ENCODE data around the gene AP4M1. TPM values are rescaled to one million over a fixed set of nuclear protein-coding genes. Genes with fewer than 3 reads are reported as not detected.
A peak's percentile ranks its signal among the peaks of the same experiment; 100 is the strongest.

Gene AP4M1
- total RNA-seq, 1 experiment from 2014 or later: 17.9 TPM

GRCh38 chr7:100126239-100126930 lies 24.9 kb downstream of the AP4M1 start:
- POLR2A ChIA-PET (ENCODE audit: unreplicated experiment): interaction anchor here (0.6 kb wide), 3 partner anchors 22 to 85 kb away, joined by 3 to 6 read pairs (median 5); partner anchors contain the start of gene AP4M1
- Histone ChIP-seq H3K36me3 (ENCODE audit: low read depth, low read length) (no peaks in the 10 kb centered on the region), H3F3A (ENCODE audit: low read length, unreplicated experiment) (no peaks in the 10 kb centered on the region), H3K4me3 (ENCODE audit: low read length) (peak overlapping the region; percentile 80), H3K79me2 (ENCODE audit: low read length) (0 out of 2 replicates have a peak, but pooled peaks cover 5% of the 10 kb centered on the region), H3K9me3 (ENCODE audit: low read length) (no peaks in the 10 kb centered on the region), H3K27ac (ENCODE audit: low read length) (peak overlapping the region; percentile 92), H3K27me3 (ENCODE audit: low read length) (no peaks in the 10 kb centered on the region), H3K9ac (ENCODE audit: low read length) (peak overlapping the region; percentile 91), H3K4me1 (ENCODE audit: insufficient read depth, low read length) (0 out of 2 replicates have a peak, but pooled peaks cover 4% of the 10 kb centered on the region), H3K9me2 (replicated peaks; ENCODE audit: low read length) (no peaks in the 10 kb centered on the region), H3K4me2 (ENCODE audit: low read length) (peak overlapping the region; percentile 93), H2AFZ (ENCODE audit: low read length) (peak overlapping the region; percentile 84), H4K20me1 (ENCODE audit: low read length) (no peaks in the 10 kb centered on the region)
- CTCF ChIA-PET: interaction anchor here (0.6 to 0.8 kb wide), 2 partner anchors 24 to 62 kb away, joined by 4 to 5 read pairs; no protein-coding TSS in a partner anchor
- BruUV-seq (replicated peaks): TSS peak; percentile 79
- ATAC-seq (no peak; the same call in 1 of the 2 replicates), DNase-seq (no peak)
- no peak for TF ChIP-seq EZH2 (IDR thresholded peaks at IDR 0.05; ENCODE audit: low read length, unreplicated experiment)
- no peak for TF ChIP-seq CTCF (conservative IDR thresholded peaks at IDR 0.05; ENCODE audit: low read depth, low read length)
- TF ChIP-seq EZH2phosphoT487 (IDR thresholded peaks at IDR 0.05; ENCODE audit: borderline replicate concordance, low read length): no peak
- intact Hi-C loops (cut with micrococcal nuclease): loop anchor here (1.0 to 5.0 kb wide), 2 partner anchors 25 to 44 kb away; partner anchors contain the start of genes AP4M1, MCM7 and ZNF3

GRCh38 chr7:100126931-100127865 lies 25.8 kb downstream of the AP4M1 start, which contains the start of gene MBLAC1:
Gene MBLAC1 (plus strand): TSS chr7:100126967. CDS start chr7:100127396, 429 bp downstream.
- no TSS peak for BruUV-seq (replicated peaks)

More at GRCh38 chr7:100126931-100127865, 25.8 kb downstream of the AP4M1 start, which contains the start of gene MBLAC1:
- Histone ChIP-seq H3K9ac (ENCODE audit: low read length) (peak within 1 kb of the TSS; percentile 91), H3K4me3 (ENCODE audit: low read length) (peak within 1 kb of the TSS; percentile 80), H2AFZ (ENCODE audit: low read length) (peak within 1 kb of the TSS; percentile 84), H3K4me1 (ENCODE audit: insufficient read depth, low read length) (0 out of 2 replicates have a peak, but pooled peaks cover 4% of the 10 kb centered on the region), H3K9me3 (ENCODE audit: low read length) (no peaks in the 10 kb centered on the region), H3K27me3 (ENCODE audit: low read length) (no peaks in the 10 kb centered on the region), H3K27ac (ENCODE audit: low read length) (peak within 1 kb of the TSS; percentile 92), H3K4me2 (ENCODE audit: low read length) (peak within 1 kb of the TSS; percentile 93), H3K36me3 (ENCODE audit: low read depth, low read length) (no peaks in the 10 kb centered on the region), H3K9me2 (replicated peaks; ENCODE audit: low read length) (no peaks in the 10 kb centered on the region), H3K79me2 (ENCODE audit: low read length) (0 out of 2 replicates have a peak, but pooled peaks cover 5% of the 10 kb centered on the region), H3F3A (ENCODE audit: low read length, unreplicated experiment) (no peaks in the 10 kb centered on the region), H4K20me1 (ENCODE audit: low read length) (no peaks in the 10 kb centered on the region)
- POLR2A ChIA-PET (ENCODE audit: unreplicated experiment): interaction anchor here (0.6 kb wide), 2 partner anchors 21 to 26 kb away, joined by 5 to 6 read pairs; partner anchors contain the start of gene AP4M1
- intact Hi-C loops (cut with micrococcal nuclease): loop anchor here (1.0 to 5.0 kb wide), 2 partner anchors 26 to 45 kb away; partner anchors contain the start of genes AP4M1, MCM7 and ZNF3
- DNase-seq: peak; percentile 85
- TF ChIP-seq CTCF (conservative IDR thresholded peaks at IDR 0.05; ENCODE audit: low read depth, low read length) (no peak), EZH2 (IDR thresholded peaks at IDR 0.05; ENCODE audit: low read length, unreplicated experiment) (no peak), EZH2phosphoT487 (IDR thresholded peaks at IDR 0.05; ENCODE audit: borderline replicate concordance, low read length) (no peak)
- peak; percentile 65 for ATAC-seq
- CTCF ChIA-PET: interaction anchor here (0.8 kb wide), 1 partner anchor 25 kb away, joined by 5 read pairs; no protein-coding TSS in a partner anchor

All from PC-3 (cell line).